Dedifferentiated amniotic fluid mesenchymal stem cell (primary cell): ENCODE data around the gene OBSL1.
A peak's percentile ranks its signal among the peaks of the same experiment; 100 is the strongest.

Experiments
- DNase-seq: peaks from one replicate; pipeline ENCODE4 v3.0.0-alpha.2; 2016; ENCODE audit errors: extremely low spot score

The OBSL1 gene

DNA sequence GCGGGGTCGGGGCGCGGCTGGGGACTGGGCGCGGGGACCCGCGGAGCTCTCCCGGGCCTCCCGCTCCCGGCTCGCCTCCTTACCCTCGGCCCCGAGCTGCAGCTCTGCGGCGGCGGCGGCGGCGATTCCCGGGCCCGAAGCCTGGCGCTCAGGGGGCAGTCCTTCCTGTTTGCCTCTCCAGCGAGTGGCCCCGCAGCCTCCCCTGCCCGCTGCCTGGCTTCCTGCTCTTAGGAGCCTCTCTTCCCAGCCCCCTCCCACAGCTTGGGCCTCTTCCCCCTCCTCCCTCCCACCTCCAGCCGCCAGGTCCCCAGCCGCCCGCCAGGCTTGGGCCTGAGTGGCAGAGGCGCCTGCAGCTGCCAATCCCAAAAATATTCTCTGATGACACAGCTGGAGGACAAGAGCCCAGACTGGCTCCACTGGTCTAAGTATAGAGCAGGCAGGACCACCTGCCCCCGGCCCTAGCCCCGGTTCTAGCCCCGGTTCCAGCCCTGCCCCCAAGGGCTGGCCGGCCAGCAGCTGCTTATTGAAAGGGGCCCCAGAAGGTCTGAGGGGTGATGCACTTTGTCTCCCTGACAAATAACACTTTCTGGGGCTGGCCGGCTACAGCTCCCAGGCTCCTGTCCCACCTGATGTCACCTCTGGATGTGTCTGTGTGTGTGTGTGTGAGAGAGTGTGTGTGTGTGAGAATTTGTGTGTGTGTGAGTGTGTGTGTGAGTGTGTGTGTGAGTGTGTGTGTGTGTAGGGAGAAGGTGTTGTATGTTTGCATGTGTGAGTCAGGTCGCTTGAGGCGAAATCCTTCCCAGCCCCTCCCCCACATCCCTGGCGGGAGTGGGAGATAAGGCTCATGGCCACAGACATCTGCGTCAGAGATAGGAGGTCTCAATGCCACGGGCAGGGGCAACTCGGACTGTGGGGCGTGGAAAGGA, at the start of gene OBSL1:
OBSL1 (minus strand) TSS at position 229 of the 926 bp plus-strand sequence. CDS start 307 bp downstream, outside the sequence.
- peak; percentile 39 for DNase-seq

DNA sequence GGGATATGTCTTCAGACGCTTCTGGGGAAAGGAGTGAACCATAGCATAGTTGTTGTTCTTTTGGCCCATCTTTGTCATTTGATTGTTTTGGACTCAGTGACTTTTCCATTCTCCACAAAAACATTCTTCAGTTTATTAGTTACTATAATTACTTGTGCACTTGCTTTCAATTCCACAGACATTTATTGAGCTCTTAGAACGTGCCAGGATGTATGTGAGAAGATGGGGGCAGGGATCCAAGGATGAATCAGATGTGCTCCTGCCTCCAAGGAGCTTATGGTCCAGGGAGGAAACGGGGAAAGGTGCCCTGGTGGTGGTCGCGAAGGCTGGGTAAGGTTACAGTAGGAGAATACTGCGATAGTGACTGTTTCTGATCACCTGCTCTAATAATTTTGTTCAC, 49.2 kb upstream of the OBSL1 start:
- DNase-seq = no peak

DNA sequence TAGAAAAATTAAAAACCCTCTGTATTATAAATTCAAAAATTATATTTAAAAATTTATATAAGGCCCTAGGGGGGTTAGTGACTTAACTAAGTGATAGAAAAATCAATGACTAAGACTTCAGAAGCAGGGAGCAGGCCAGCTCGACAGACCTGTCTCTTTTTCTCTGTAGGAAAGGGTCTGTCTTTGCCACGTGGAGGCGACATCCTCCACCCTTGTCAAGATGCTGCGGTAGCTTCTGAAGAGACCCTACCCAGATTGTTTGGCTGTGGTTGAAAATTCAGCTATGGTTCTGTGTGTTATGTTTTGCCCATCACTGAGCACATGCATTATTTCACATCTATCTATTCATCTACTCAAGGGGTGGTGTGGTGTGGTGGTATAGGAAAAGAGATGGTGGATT, 47.9 kb upstream of the OBSL1 start:
- no peak for DNase-seq

- no peak for DNase-seq
These were observed 47.4 kb upstream of the OBSL1 start for GRCh38 chr2:219618733-219619122.

- DNase-seq = no peak
These were observed 45.2 kb upstream of the OBSL1 start for GRCh38 chr2:219616550-219616949.

GRCh38 chr2:219615894-219616293, 44.6 kb upstream of the OBSL1 start:
- DNase-seq = no peak

- no peak for DNase-seq
These were observed 43.7 kb upstream of the OBSL1 start for GRCh38 chr2:219615036-219615435.

DNA sequence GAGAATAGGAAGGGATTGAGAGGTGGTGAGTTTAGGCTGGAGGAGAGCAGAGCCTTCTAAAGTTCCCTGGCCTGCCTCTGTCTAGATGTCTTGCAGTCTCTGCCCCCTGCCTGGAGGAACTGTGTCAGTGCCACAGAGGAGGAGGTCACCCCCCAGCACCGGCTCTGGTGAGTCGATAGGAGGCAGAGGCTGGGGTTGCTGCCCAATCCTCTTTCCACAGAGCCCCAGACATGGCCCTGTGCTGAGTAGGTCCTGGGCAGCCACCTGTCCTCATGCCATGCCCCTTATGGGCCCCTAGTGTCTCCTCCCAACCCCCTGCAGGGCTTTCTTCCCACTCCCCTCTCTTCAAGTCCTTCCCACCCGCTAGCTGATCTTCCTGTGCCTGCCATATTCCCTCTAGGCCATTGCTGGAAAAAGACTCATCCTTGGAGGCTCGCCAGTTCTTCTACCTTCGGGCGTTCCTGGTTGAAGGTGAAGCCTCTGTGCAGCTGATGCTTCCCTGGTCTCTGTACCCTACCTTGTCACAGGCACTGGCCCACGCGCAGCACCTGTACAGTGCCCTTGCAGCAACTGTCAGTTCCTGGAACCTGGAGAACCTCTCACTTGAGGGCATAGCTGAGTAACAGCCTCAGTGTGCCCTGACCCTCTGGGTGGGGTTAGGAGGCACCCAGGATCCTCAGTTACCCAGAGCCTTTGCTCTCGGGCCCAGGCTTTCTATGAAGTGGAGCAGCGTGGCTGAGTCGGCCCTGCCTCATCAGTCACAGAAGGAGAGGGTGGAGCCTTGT, 42.9 kb upstream of the OBSL1 start:
- no peak for DNase-seq

DNA sequence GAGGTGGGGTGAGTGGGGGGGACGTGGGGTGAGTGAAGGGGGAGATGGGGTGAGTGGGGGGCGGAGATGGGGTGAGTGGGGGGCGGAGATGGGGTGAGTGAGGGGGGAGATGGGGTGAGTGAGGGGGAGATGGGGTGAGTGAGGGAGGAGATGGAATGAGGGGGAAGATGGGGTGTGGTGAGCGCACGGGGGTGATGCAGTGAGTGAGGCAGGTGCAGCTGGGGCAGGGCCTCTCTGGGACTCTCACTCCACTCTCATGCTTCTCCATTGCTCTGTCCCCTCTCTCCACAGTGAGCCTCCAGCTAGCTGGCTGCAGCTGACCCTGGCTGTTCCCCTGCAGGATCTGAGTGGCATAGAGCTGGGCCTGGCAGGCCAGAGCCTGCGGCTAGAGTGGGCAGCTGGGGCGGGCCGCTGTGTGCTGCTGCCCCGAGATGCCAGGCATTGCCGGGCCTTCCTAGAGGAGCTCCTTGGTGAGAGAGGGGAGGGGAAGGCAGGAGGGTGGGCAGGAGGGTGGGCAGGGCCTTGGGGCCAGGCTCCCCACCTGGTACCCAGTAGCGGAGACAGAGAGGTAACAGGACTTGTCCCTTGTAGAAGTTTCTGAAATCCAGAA, 42.2 kb upstream of the OBSL1 start:
- DNase-seq = no peak

GRCh38 chr2:219612577-219613286, 41.4 kb upstream of the OBSL1 start:
- DNase-seq = no peak

GRCh38 chr2:219611866-219612576, 40.7 kb upstream of the OBSL1 start:
- DNase-seq = no peak

GRCh38 chr2:219611306-219611705, 40.0 kb upstream of the OBSL1 start:
- DNase-seq = no peak

DNA sequence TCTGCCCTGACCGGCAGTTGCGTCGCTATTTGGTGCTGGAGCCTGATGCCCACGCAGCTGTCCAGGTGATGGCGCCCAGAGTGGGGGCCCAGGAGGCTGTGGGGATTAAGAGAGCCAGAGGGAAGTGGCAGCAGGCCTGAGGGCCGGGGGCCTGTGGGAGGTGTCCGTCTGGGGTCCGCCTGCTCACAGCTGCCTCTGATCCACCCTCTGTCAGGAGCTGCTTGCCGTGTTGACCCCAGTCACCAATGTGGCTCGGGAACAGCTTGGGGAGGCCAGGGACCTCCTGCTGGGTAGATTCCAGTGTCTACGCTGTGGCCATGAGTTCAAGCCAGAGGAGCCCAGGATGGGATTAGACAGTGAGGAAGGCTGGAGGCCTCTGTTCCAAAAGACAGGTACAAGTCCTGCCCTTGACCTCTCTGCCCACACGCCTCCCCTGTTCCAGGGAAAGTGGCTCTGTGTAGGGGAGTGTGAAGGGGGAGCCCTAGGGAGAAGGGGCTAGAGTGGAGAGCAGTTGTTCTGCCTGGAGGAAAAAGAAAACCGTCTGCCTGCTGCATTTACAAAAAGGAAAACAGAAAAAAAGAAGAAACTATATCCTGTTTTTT, 37.9 kb upstream of the OBSL1 start:
- DNase-seq = no peak

GRCh38 chr2:219608399-219608964, 37.1 kb upstream of the OBSL1 start:
- no peak for DNase-seq

DNA sequence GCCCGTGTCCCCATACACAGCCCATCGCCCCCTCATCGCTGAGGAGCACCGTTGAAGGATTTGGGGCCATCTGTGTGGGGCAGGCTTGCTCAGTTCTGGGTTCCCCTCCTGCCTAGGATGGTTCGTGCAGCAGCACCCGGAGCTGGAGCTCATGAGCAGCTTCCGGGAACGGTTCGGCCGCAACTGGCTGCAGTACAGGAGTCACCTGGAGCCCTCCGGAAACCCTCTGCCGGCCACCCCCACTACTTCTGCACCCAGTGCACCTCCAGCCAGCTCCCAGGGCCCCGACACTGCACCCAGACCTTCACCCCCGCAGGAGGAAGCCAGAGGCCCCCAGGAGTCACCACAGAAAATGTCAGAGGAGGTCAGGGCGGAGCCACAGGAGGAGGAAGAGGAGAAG, 36.6 kb upstream of the OBSL1 start:
- DNase-seq = no peak

GRCh38 chr2:219605607-219605954, 34.2 kb upstream of the OBSL1 start:
- DNase-seq = no peak

DNA sequence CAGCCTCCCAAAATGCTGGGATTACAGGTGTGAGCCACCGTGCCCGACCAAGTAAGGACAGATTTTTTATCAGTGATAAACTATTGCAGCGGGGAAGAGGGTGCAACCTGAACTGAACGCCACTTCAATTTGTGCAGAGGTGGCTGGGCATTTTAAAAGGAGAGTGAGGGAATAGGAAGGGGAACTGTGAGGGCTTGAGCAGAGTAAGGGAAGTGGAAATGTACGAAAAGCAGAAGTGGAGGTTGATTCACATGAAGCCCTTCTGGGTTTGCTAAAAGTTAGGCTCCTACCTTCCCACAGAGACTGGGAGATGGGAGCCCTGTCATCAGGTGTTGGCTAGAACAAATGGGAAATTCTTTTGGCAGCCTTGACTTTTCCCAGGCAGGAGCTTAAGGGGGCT, 32.4 kb upstream of the OBSL1 start:
- DNase-seq = no peak

- DNase-seq = no peak
These were observed 27.2 kb upstream of the OBSL1 start for GRCh38 chr2:219598308-219599078.

DNA sequence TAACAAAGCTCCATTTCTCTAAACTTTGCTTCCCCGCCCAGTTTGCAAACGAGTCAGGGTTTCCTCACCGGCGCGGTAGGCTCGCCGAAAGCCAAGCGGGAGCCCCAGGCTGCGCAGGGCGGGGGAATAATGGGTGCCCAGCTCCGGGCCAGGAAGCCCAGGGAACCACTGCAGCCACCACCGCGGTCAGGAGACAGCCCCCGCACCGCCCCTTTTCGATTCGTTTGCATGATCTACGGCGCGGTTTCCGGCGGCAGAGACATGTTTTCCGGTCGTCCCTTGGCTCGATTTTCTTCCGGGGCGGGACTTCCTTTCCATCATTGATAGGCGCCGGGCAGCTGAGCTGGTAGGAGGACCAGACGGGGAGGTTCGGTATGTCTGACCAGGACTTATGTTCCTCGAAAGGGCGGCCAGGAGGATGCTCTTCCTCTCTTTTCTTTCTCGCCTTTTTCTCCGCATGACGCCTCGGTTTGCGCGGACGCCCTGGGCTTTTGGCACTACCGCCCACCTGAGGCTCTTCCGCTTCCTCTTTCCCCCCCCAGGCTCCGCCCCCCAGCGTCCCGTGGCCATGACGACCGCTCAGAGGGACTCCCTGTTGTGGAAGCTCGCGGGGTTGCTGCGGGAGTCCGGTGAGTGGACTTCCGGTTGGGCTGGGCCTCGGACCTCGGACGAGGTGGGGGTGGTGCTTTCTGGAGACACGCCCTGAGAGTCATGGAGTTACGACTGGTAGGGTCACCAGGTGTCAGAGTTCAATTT, 26.4 kb upstream of the OBSL1 start, which contains the start of gene STK11IP:
STK11IP (plus strand) TSS at position 306 of the 756 bp plus-strand sequence; CDS start at position 569, 263 bp downstream.
- DNase-seq = peak; percentile 96
